Endothelial cell (in vitro differentiated cells): ENCODE data around the gene CAPZB. TPM values are rescaled to one million over a fixed set of nuclear protein-coding genes. Genes with fewer than 3 reads are reported as not detected.

Experiments
- DNase-seq: peaks from one replicate; pipeline ENCODE4 v3.0.0; 2021; ENCODE audit warnings: low spot score
- H3K27ac Mint-ChIP-seq: one replicate; pipeline ENCODE4 v1.8.0; 2021; ENCODE audit warnings: mixed read lengths, inconsistent platforms; ENCODE audit not compliant: unreplicated experiment
- H3K27me3 Mint-ChIP-seq: one replicate; pipeline ENCODE4 v1.8.0; 2021; ENCODE audit warnings: mild to moderate bottlenecking, moderate library complexity, mixed read lengths, inconsistent platforms; ENCODE audit not compliant: unreplicated experiment
- H3K36me3 Mint-ChIP-seq: one replicate; pipeline ENCODE4 v1.8.0; 2021; ENCODE audit warnings: mild to moderate bottlenecking, low read depth, mixed read lengths, inconsistent platforms; ENCODE audit not compliant: unreplicated experiment
- H3K4me1 Mint-ChIP-seq: one replicate; pipeline ENCODE4 v1.8.0; 2021; ENCODE audit warnings: mild to moderate bottlenecking, mixed read lengths, inconsistent platforms; ENCODE audit not compliant: unreplicated experiment
- H3K4me3 Mint-ChIP-seq: one replicate; pipeline ENCODE4 v1.8.0; 2021; ENCODE audit warnings: mild to moderate bottlenecking, mixed read lengths, inconsistent platforms; ENCODE audit not compliant: unreplicated experiment
- H3K9me3 Mint-ChIP-seq: one replicate; pipeline ENCODE4 v1.8.0; 2021; ENCODE audit warnings: mixed read lengths, inconsistent platforms; ENCODE audit not compliant: unreplicated experiment
- CTCF ChIP-seq: fragments of 200-600 bp; sonication (generic); IDR thresholded peaks from one replicate; pipeline ENCODE4 v1.5.0; 2021; ENCODE audit warnings: antibody characterized with exemption; ENCODE audit not compliant: unreplicated experiment
- total RNA-seq: library from RNA; stranded (reverse); fragmentation: NEBNext Ultra II Directional; extraction: Animal tissue kit (Norgen Biotek cat#: 25700); gene quantifications from one replicate; pipeline ENCODE4 v1.2.1, GENCODE V29; 2021; ENCODE audit not compliant: unreplicated experiment

CAPZB gene
- total RNA-seq, 1 donor from 2014 or later = 414 TPM

GRCh38 chr1:19360016-19360415 is 125.3 kb downstream of the CAPZB start:
- TF ChIP-seq CTCF = no peak
- no peak overlapping the region for H3K27ac Mint-ChIP-seq
- H3K4me1 Mint-ChIP-seq = no peaks in the 10 kb centered on the region
- H3K4me3 Mint-ChIP-seq = no peak overlapping the region
- no peaks in the 10 kb centered on the region for H3K9me3 Mint-ChIP-seq
- peaks cover 8% of the 10 kb centered on the region for H3K27me3 Mint-ChIP-seq
- DNase-seq = no peak
- peaks cover 23% of the 10 kb centered on the region for H3K36me3 Mint-ChIP-seq

GRCh38 chr1:19359357-19359756 is 126.0 kb downstream of the CAPZB start:
- Mint-ChIP-seq H3K4me1 (no peaks in the 10 kb centered on the region), H3K27ac (no peak overlapping the region), H3K9me3 (no peaks in the 10 kb centered on the region), H3K27me3 (peaks cover 8% of the 10 kb centered on the region), H3K4me3 (no peak overlapping the region), H3K36me3 (peaks cover 22% of the 10 kb centered on the region)
- no peak for DNase-seq
- TF ChIP-seq CTCF = no peak

- no peaks in the 10 kb centered on the region for H3K4me1 Mint-ChIP-seq
- peaks cover 24% of the 10 kb centered on the region for H3K36me3 Mint-ChIP-seq
- H3K27ac Mint-ChIP-seq = no peak overlapping the region
- H3K27me3 Mint-ChIP-seq = peaks cover 8% of the 10 kb centered on the region
- no peak for TF ChIP-seq CTCF
- no peak overlapping the region for H3K4me3 Mint-ChIP-seq
- no peak for DNase-seq
- no peaks in the 10 kb centered on the region for H3K9me3 Mint-ChIP-seq
Observed at GRCh38 chr1:19358710-19359109, 126.6 kb downstream of the CAPZB start.

GRCh38 chr1:19357299-19357986 is 127.9 kb downstream of the CAPZB start:
- Mint-ChIP-seq H3K9me3 (no peaks in the 10 kb centered on the region), H3K36me3 (peaks cover 26% of the 10 kb centered on the region), H3K27ac (no peak overlapping the region), H3K4me3 (no peak overlapping the region), H3K27me3 (peaks cover 10% of the 10 kb centered on the region), H3K4me1 (no peaks in the 10 kb centered on the region)
- no peak for TF ChIP-seq CTCF
- DNase-seq = no peak

GRCh38 chr1:19356266-19356665 is 129.1 kb downstream of the CAPZB start:
- H3K36me3 Mint-ChIP-seq = peaks cover 34% of the 10 kb centered on the region
- no peak for DNase-seq
- TF ChIP-seq CTCF = no peak
- H3K4me1 Mint-ChIP-seq = no peaks in the 10 kb centered on the region
- H3K27me3 Mint-ChIP-seq = peaks cover 12% of the 10 kb centered on the region
- H3K27ac Mint-ChIP-seq = no peak overlapping the region
- no peak overlapping the region for H3K4me3 Mint-ChIP-seq
- H3K9me3 Mint-ChIP-seq = no peaks in the 10 kb centered on the region
